Measurements from ENCODE around the gene ABCC3. TPM values are rescaled to one million over a fixed set of nuclear protein-coding genes. Genes with fewer than 3 reads are reported as not detected.

Gene ABCC3
- total RNA-seq, 2 donors from 2014 or later: 0.22 to 0.91 TPM

GRCh38 chr17:50621574-50622031 lies 13.1 kb upstream of the ABCC3 start:
- no peaks in the 10 kb centered on the region for H3K27me3 ChIP-seq (ENCODE audit: control insufficient read depth, insufficient read depth, low read length, poor library complexity, severe bottlenecking)
- no peaks in the 10 kb centered on the region for H3K27me3 Mint-ChIP-seq (ENCODE audit: insufficient read depth)
- H3K27ac Mint-ChIP-seq: no peak overlapping the region
- H3K4me3 Mint-ChIP-seq: no peak overlapping the region
- no peaks in the 10 kb centered on the region for H3K9me3 ChIP-seq (ENCODE audit: control insufficient read depth, low read length)
- TF ChIP-seq CTCF (conservative IDR thresholded peaks at IDR 0.05): no peak
- no peaks in the 10 kb centered on the region for H3K36me3 ChIP-seq (ENCODE audit: control insufficient read depth, insufficient read depth, low read length)
- DNase-seq: no peak
- no peak overlapping the region for H3K27ac ChIP-seq (ENCODE audit: low read depth, low read length)
- H3K9ac ChIP-seq (ENCODE audit: extremely low read depth, low read length, poor library complexity, severe bottlenecking): no peak overlapping the region
- WGBS, 2 experiments (ENCODE audit: insufficient coverage in 1 of 2, insufficient read length in 1 of 2): 64 to 72% methylated on average over 5 to 16 of the region's 16 CpGs
- no peak overlapping the region for H3K4me3 ChIP-seq (ENCODE audit: low read length)
- no peaks in the 10 kb centered on the region for H3K36me3 Mint-ChIP-seq (ENCODE audit: low read depth)
- no peaks in the 10 kb centered on the region for H3K9me3 Mint-ChIP-seq
- peaks cover 18% of the 10 kb centered on the region for H3K4me1 Mint-ChIP-seq
- no peaks in the 10 kb centered on the region for H3K4me1 ChIP-seq (ENCODE audit: control insufficient read depth, insufficient read depth, low read length)

- H3K36me3 Mint-ChIP-seq (ENCODE audit: low read depth): no peaks in the 10 kb centered on the region
These were observed 10.3 kb upstream of the ABCC3 start for GRCh38 chr17:50624321-50624934.

GRCh38 chr17:50625032-50625871 lies 9.4 kb upstream of the ABCC3 start:
- DNase-seq: no peak
- H3K27me3 Mint-ChIP-seq (ENCODE audit: insufficient read depth): no peaks in the 10 kb centered on the region
- peaks cover 31% of the 10 kb centered on the region for H3K4me1 Mint-ChIP-seq
- WGBS, 2 experiments (ENCODE audit: insufficient coverage in 1 of 2, insufficient read length in 1 of 2): 90 to 91% methylated on average over 15 to 19 of the region's 19 CpGs
- Histone ChIP-seq H3K4me3 (ENCODE audit: low read length) (no peak overlapping the region), H3K9ac (ENCODE audit: extremely low read depth, low read length, poor library complexity, severe bottlenecking) (no peak overlapping the region), H3K4me1 (ENCODE audit: control insufficient read depth, insufficient read depth, low read length) (peaks cover 6% of the 10 kb centered on the region), H3K36me3 (ENCODE audit: control insufficient read depth, insufficient read depth, low read length) (no peaks in the 10 kb centered on the region), H3K27ac (ENCODE audit: low read depth, low read length) (no peak overlapping the region), H3K9me3 (ENCODE audit: control insufficient read depth, low read length) (no peaks in the 10 kb centered on the region), H3K27me3 (ENCODE audit: control insufficient read depth, insufficient read depth, low read length, poor library complexity, severe bottlenecking) (no peaks in the 10 kb centered on the region)
- H3K4me3 Mint-ChIP-seq: no peak overlapping the region
- H3K36me3 Mint-ChIP-seq (ENCODE audit: low read depth): no peaks in the 10 kb centered on the region
- no peaks in the 10 kb centered on the region for H3K9me3 Mint-ChIP-seq
- H3K27ac Mint-ChIP-seq: no peak overlapping the region
- no peak for TF ChIP-seq CTCF (conservative IDR thresholded peaks at IDR 0.05)

More at GRCh38 chr17:50624321-50624934, 10.3 kb upstream of the ABCC3 start:
- Mint-ChIP-seq H3K4me3 (no peak overlapping the region), H3K9me3 (no peaks in the 10 kb centered on the region), H3K27me3 (ENCODE audit: insufficient read depth) (no peaks in the 10 kb centered on the region), H3K27ac (no peak overlapping the region), H3K4me1 (peaks cover 36% of the 10 kb centered on the region)
- WGBS, 2 experiments (ENCODE audit: insufficient coverage in 1 of 2, insufficient read length in 1 of 2): 86 to 100% methylated on average over 2 to 6 of the region's 7 CpGs
- no peaks in the 10 kb centered on the region for H3K36me3 ChIP-seq (ENCODE audit: control insufficient read depth, insufficient read depth, low read length)
- DNase-seq: no peak
- no peaks in the 10 kb centered on the region for H3K27me3 ChIP-seq (ENCODE audit: control insufficient read depth, insufficient read depth, low read length, poor library complexity, severe bottlenecking)
- no peak overlapping the region for H3K4me3 ChIP-seq (ENCODE audit: low read length)
- peaks cover 6% of the 10 kb centered on the region for H3K4me1 ChIP-seq (ENCODE audit: control insufficient read depth, insufficient read depth, low read length)
- H3K9ac ChIP-seq (ENCODE audit: extremely low read depth, low read length, poor library complexity, severe bottlenecking): no peak overlapping the region
- H3K9me3 ChIP-seq (ENCODE audit: control insufficient read depth, low read length): no peaks in the 10 kb centered on the region
- no peak for TF ChIP-seq CTCF (conservative IDR thresholded peaks at IDR 0.05)
- H3K27ac ChIP-seq (ENCODE audit: low read depth, low read length): no peak overlapping the region
